NCI-H460 (cell line): ENCODE results near the gene MB. TPM values are rescaled to one million over a fixed set of nuclear protein-coding genes. Genes with fewer than 3 reads are reported as not detected.
A peak's percentile ranks its signal among the peaks of the same experiment; 100 is the strongest.

ENCODE experiments used
- DNase-seq: peaks from one replicate; pipeline ENCODE4 v3.0.0-alpha.2; 2016; ENCODE audit warnings: low read depth; ENCODE audit errors: extremely low read depth
- total RNA-seq: library from RNA; depleted of rRNA; stranded (reverse); fragments of >200 nt; shearing (Covaris generic); gene quantifications from 2 replicates; pipeline ENCODE4 v1.2.3, GENCODE V29; 2014

The MB gene
- total RNA-seq, 1 experiment from 2014 or later, result 0.10 TPM

DNA sequence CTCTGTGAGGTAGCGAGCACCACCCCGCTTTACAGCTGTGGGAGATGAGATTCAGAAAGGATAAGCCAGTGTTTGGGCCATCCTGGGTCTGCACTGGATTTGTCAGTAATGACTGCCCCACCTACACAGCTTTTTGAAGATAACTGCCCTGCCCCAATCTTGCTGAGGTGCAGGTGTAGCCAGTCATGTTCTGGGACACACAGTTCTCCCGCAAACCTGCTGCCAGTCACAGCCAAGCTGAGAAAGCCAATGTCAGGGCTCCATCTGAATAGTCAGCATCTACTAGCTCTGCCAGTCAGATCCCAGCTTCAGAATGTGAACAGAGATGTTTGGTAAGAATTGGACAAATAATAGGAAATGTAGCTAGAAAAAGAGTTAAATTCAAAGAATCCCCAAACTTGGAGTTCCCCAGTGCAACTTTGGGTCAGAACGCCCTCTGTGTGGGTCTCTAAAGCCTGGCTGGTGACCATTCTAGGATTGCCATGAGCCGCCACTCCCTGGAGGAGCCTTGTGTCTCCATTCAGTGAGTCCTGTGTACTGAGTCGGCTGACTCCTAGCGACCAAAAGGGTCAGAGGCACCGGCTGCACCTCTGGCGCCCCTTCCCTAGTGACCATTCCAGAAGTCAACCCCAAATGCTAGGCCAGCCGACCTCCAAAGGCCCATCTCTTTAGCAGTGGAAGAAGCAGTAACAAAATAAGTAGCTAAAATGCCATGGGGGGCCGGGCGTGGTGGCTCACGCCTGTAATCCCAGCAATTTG is 2.4 kb upstream of the MB start:
- DNase-seq, result no peak

DNA sequence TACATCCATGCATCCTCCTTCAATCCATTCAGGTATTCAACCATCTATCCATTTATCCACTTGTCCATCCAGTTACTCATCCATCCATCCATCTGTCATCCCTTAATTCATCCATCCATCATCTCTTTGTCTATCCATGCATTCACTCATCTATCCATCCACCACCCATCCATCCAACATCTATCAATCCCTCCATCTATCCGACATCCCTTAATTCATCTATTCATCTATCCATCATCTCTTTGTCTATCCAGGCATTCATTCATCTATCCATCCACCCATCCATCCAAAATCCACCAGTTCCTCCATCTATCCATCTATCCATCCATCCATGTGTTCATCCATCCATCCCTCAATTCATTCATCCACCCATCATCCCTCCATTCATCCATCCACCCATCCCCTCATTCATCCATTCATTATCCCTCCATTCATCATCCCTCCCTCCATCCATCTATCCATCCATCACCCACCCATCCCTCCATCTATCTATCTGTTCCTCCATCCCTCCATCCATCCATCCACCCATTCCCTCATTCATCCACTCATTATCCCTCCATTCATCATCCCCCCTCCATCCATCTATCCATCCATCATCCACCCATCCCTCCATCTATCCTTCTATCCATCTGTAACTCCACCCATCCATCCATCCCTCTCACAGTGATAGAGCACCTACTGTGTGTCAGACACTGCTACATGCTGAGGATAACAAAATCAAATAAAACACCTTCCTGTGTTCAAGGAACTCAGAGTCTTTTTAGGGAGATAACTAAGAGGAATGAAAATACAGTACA is 1.5 kb upstream of the MB start:
- DNase-seq, result no peak

DNA sequence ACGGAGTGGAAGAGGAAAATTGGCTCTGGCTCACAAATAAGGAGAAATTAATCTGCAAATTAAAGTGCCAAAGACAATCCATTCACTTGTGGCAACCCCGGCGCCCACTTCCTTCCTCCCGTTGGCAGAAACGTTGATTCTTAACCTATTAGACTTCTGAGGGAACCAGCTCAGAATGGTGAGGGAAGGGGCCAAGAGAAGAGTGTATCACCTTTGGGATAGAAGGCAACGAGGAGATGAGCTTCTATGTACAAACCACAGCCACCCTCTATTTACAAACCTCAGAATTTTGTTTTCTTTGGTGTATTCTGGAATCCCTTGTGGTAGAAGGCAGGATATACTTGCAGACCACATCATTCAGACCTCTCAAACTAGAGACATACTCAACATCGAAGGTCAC is 1.1 kb downstream of the MB start:
- no peak for DNase-seq

DNA sequence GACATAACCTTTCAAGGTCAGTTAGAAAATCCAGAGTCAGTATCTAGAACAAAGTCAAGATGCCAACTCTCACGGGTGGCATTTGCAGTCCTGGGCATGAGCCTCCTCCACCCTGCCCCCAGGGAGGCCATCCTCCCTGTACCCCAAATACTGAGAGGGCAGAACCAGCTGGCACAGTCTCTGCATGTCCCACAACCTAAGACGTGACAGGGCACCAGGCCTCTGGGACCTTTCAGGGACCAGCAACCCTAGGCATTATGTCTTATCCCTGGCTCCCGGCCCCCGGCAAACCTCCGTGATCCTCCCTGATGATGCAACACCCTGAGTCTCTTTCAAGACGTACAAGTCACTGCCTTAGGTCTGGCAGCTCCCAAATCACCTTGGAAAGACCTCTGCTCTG is 2.0 kb downstream of the MB start:
- DNase-seq, result peak; percentile 25

DNA sequence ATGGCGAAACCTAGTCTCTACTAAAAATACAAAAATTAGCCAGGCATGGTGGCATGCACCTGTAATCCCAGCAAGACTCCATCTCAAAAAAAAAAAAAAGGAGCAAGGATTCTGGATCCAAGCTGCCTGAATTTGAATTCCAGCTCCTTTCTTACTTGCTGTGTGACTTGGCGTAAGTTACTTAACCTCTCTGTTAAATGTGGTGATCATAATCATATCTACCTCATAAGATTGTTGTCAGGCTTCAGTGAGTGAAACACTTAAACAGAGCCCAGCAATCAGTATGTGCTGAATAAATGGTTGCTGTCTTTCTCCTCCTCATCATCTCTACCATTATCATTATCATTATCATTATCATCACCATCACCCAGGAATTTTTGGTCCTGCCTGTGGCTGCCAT is 2.7 kb downstream of the MB start:
- no peak for DNase-seq

DNA sequence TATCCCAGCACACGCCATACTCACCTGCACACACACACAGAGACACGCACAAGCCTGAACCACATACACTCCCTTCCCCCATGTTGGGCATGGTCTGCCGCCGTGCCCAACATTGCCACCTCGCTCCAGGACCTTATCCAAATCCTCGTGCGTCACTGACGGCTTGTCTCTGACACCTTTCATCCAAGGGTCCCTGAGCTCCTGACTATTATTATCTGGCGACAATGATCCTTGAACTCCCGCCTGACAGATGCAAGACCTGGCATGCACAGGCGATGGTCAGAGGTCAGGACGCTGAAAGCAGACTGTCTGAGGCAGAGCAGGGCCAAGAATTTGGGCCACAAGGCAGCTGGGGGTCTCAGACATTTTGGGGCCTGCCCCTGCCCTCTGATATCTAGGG is 4.2 kb downstream of the MB start:
- DNase-seq, result no peak

DNA sequence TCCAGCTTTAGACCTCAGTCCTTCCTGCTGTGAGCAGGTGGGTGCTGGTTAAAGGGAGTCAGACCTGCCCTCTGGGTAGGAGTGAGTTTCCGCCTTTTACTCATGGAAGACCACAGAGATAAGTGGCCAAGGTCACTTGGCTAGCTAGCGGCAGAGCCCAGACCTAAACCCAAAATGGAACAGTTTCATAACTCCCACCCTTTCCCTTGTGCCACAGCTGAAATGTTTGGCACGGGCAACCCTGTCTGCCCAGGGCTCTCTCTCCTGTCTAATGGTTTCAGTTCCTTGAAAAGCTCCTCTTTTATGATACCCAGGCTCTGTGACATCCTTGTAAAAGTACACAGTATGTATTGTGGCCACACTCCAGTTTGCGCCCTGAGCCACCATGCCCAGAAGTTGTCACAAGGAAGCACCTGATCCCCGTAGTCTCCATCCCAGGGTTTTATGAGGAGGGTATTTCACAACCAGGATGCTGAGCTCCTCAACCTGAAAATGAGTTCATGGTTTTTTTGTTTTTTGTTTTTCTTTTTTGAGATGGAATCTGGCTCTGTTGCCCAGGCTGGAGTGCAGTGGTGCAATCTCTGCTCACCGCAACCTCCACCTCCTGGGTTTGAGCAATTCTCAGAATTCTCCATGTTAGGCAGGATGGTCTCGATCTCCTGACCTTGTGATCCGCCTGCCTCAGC is 5.1 kb downstream of the MB start:
- DNase-seq, result no peak

DNA sequence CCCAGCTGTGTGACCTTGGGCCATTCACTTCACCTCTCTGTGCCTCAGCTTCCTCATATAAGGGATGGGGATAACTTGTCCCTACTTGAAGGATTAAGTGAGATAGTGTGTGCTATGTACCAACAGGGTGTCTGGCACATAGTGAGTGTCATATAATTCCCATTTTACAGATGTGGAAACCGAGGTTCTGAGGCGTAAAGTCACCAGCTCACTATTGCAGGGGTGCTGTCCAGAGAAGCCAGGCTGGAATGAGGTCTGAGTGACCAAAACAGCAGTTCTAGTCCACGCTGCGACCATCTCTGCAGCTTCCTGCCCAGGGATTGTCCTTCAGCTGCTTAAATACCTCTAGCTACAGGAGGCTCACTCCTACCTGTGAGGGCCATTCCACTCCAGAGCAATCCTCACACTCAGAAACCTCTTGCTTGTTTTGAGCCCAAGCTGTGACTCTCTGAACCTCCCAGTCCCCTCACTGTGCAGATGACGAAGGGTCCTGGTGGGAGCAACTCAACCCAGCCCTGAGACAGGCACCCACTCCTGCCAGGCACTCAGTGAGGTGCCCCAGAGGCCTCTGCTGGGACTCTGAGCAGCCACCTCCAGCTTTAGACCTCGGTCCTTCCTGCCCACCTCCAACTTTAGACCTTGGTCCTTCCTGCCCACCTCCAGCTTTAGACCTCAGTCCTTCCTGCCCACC is 5.8 kb downstream of the MB start:
- no peak for DNase-seq

DNA sequence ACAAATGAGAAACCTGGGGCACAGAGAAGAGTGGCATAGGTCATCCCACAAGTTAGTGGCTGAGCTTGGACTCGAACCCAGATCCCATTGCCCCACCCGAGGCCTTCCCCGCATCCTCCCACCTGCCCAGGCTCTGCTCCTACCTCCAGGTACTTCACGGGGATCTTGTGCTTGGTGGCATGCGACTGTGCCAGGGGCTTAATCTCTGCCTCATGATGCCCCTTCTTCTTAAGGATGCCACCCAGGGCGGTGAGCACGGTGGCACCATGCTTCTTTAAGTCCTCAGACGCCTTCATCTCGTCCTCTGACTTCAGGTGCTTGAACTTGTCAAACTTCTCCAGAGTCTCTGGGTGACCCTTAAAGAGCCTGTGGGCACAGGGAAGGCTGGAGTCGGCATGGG is 6.4 kb downstream of the MB start:
- no peak for DNase-seq

DNA sequence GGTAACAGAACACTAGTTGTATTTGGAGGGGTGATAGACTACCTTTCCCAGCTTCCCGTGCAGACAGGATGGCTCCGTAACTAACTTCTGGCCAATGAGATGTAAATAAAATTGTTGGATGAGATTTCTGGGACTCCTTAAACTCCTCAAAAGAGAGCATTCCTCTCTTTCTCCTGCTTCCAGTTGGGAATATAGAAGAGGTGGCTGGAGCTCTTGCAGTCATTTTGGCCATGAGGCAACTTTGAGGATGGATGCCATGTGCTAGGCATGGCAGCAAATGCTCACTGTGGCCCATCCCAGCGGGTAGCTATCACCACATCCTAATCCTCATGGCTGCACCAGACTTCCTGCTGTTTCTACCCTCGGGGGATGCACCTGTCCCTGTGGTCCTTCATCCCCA is 7.4 kb downstream of the MB start:
- no peak for DNase-seq

DNA sequence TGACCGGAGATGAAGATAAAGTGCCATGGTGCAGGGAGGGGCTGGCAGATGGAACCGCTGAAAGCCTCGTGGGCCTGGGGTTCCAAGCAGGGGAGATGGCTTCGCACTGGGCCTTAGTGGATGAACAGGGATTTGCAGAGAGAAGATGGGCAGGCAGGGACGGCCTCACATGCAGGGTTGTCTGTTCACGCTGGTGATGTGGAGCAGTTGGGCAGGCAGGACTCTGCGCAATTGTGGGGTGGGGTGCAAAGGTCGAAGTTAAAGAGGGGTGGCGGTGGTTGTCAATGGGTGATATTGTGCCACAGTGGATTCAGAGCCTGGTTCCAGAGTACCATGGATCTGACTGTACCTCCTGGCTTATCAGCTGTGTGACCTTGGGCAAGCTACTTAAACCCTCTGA is 7.9 kb downstream of the MB start:
- DNase-seq, result no peak

DNA sequence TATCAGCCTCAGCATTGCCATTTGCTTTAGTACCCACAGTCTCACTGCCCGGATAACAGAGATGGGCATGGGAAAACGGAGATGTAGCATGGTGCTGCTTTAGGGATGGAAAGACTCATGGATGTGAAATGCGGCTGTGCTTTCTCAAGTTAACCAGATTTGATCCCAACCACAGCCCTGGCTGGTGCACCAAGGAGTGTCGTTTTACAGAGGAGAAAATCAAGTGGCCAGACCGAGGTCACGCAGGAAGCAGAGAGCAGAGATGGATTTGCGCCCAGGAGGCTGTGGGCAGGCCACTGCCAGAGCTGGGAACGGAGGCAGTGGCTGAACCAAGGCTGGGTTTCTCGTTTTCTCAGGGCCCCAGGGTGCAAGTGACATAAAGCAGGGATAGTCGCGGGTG is 9.0 kb downstream of the MB start:
- no peak for DNase-seq

DNA sequence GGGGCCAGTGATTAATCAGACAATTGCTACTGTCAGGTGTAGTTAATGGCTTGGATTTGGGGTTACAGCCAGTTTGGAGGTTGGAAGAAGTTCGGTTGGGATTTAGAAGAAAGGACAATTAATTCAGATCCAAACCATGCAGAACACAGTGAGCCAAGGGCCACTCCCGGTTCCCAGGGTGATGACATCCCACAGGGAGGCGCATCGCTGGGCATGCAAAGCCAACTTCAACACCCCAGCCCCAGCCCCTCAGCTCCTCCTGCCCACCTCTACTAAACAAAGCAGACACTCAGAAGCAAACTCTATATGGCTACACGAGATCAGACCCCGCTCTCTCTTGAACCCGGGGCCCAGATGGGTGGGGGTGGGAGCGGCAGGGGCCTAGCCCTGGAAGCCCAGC is 10.2 kb downstream of the MB start:
- no peak for DNase-seq

DNA sequence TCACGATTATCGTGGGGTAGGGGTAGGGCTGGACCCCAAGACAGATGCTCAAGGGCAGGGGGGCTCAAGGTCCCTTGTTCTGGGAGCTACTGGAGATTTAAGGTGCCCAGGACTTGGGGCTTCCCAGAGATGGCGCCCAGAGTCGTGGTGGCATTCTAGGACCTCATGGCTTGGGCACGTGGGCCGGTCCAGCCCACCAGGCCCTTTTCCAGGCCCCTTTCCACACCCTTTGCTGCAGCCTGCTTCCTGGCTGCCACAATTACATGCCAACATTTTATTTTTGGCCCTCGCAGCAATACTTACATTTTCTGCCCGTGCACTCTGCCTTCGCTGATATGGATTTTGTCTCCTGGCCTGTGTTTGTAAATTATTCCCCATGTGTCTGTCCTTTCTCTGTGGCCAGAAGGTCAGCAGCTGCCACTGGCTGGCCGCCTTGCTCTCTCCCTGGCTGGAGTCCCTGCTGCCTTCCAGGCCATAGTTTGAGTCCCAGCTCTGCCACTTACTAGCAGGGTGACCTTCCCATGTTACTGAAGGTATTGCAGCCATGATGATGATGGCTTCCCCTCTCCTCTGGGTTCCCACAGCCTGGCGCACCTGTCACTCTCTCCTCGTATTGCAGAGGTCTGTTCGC is 11.2 kb downstream of the MB start:
- DNase-seq, result no peak

DNA sequence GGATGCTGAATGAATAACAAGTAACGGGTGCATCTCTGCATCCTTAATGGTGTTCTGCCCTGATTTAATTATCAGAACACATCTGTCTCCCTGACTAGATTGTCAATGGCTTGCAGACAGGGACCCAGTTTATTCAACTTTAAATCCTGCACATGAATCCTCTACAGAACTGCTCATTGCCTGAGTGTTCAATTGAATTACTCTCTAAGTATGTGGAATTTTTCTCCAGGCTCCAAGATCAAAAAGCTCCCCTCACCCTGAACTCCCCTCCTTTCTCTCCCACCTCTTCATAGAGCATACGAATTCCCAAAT is 11.8 kb downstream of the MB start:
- no peak for DNase-seq

DNA sequence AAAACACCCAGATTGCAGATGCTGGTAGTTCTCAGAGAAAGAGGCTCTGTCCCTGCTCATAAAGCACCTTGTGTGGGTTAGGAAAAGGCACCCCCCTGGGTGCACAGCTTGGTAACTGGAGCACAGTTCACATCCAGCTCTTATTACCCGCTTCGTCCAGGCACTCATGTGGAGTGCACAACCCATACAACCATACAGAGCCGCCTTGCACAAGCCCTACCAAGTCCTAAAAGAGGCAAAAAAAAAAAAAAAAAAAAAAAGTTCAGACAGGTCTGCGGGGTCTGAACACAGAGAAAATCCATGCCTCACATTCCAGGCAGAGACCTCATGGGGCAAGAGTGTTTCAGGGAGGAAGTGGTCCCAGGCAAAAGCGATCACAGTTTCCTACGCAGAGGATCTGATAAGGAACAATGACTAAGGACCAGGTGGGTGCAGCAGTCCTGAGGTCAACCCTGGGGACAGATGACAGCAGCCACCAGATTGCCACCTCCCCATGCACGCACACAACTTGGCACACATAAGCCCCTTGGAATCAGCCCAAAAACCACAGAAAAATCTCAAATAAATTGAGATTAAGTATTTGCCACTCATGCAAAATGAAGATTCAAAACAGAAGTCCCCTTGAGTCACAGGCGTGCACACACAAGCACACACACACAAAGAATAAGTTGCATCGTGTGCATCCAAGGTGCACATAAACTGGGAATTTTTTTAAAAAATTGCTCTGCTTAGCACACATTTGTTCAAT is 12.3 kb downstream of the MB start:
- DNase-seq, result no peak

DNA sequence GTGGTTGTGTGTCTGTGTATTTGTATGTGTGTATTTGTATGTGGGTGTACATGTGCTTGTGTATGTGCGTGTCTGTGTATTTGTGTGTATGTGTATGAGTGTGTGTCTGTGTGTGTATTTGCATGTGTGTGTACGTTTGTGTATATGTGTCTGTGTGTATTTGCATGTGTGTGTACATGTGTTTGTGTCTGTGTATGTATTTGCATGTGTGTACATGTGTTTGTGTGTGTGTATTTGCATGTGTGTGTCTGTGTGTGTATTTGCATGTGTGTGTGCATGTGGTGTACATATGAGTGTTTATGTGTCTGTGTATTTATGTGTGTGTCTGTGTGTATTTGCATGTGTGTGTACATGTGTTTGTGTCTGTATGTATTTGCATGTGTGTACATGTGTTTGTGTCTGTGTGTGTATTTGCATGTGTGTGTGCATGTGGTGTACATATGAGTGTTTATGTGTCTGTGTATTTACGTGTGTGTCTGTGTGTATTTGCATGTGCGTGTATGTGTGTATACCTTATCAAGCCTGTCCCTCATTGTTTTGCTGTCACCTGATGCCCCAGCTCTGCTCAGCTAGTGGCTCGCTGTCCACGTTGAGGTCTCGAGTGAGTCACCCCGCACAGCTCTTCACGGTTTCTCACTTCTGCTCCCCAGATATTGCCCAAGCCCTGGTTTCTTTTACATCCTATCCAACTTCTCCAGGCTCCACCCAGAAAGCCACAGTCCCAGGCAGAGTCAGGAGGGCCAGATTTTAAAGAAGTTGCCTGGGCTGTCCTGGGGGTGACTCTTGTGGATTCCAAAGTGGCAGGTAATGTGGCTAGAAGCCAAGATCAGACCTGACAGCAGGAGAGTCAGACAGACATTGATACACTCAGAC is 15.2 kb downstream of the MB start:
- peak; percentile 14 for DNase-seq

DNA sequence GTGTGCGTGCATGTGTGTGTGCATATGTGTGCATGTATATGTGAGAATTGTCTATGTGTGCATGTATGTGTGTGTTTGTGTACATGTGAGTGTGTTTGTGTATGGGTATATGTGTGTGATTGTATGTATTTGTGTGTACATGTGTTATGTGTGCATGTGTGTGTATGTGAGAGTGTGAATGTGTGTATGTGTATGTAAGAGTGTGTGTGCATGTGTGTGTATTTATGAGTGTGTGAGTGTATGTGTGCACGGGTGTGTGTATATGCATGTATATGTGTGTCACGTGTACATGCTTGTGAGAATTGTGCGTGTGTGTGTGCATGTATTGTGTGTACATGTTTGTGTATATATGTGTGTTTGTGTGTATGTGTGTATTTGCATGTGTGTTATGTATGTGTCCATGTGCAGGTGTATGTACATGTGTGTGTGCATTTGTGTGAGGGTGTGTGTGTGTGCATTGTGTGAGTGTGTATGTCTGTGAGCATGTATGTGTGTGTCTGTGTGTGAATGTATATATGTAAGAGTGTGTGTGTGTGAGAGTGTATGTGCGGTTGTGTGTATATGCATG is 16.0 kb downstream of the MB start:
- no peak for DNase-seq

DNA sequence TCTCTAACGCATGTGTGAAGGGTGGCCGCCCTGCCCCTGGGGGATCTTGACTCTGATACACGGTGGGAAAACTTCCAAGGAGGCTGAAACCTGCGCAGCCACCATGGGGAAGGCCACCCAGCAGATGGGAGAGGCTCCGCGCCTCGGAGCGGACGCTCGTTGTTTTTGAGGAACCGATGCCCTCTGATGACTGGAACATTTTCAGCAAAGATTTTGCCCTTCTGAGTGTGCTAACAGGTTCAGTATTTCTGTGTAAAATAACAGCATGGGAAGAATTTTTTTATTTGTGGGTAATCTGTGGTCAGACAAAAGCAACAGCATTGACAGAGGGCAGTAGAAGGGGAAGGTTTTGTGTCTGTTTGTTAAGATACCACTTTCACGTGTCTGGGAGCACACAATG is 16.7 kb downstream of the MB start:
- DNase-seq, result no peak
